ENCODE data around the gene BIRC5.
"Not testable (repeated sequence)": the region's sequence is repeated elsewhere in the genome, so short reads cannot be mapped to it uniquely, and the experiment has no call there.

Gene BIRC5

GRCh38 chr17:78219396-78220150, 5.5 kb downstream of the BIRC5 start:
- Histone ChIP-seq H3K27ac (no peak overlapping the region), H3K4me3 (no peak overlapping the region)

- Histone ChIP-seq H3K4me3 (no peak overlapping the region), H3K27ac (peak overlapping the region in 4 of 21 experiments; percentile 10 to 31 (median 20))
Observed at GRCh38 chr17:78223061-78223460, 9.0 kb downstream of the BIRC5 start.

GRCh38 chr17:78223765-78224164, 9.7 kb downstream of the BIRC5 start:
- H3K4me3 ChIP-seq: no peak overlapping the region
- peak overlapping the region in 2 of 21 experiments; percentile 7 to 31 for H3K27ac ChIP-seq

- H3K4me3 ChIP-seq: no peak overlapping the region
- no peak overlapping the region for H3K27ac ChIP-seq
Observed at GRCh38 chr17:78224231-78225087, 10.4 kb downstream of the BIRC5 start.

GRCh38 chr17:78225088-78225865, 11.2 kb downstream of the BIRC5 start:
- Histone ChIP-seq H3K4me3 (no peak overlapping the region), H3K27ac (no peak overlapping the region)

- no peak overlapping the region for H3K4me3 ChIP-seq
- H3K27ac ChIP-seq: no peak overlapping the region
Observed at GRCh38 chr17:78226055-78226758, 12.2 kb downstream of the BIRC5 start.

- Histone ChIP-seq H3K27ac (peak overlapping the region in 2 of 21 experiments; percentile 34 to 63), H3K4me3 (no peak overlapping the region)
Observed at GRCh38 chr17:78226759-78227454, 12.9 kb downstream of the BIRC5 start.

- Histone ChIP-seq H3K4me3 (no peak overlapping the region), H3K27ac (peak overlapping the region in 2 of 21 experiments; percentile 34 to 63)
Observed at GRCh38 chr17:78227455-78227916, 13.4 kb downstream of the BIRC5 start.

- no peak overlapping the region for H3K4me3 ChIP-seq
- no peak overlapping the region for H3K27ac ChIP-seq
Observed at GRCh38 chr17:78228176-78228575, 14.1 kb downstream of the BIRC5 start.

- Histone ChIP-seq H3K27ac (no peak overlapping the region), H3K4me3 (no peak overlapping the region)
Observed at GRCh38 chr17:78230252-78230962, 16.4 kb downstream of the BIRC5 start.

GRCh38 chr17:78230996-78231935, 17.2 kb downstream of the BIRC5 start, which contains the start of gene TMEM235:
TMEM235 (plus strand) TSS chr17:78231631; CDS start chr17:78232024, 393 bp downstream.
- H3K27ac ChIP-seq: no peak within 1 kb of the TSS
- H3K4me3 ChIP-seq: no peak within 1 kb of the TSS

- Histone ChIP-seq H3K4me3 (no peak overlapping the region), H3K27ac (no peak overlapping the region)
Observed at GRCh38 chr17:78231991-78232858, 18.2 kb downstream of the BIRC5 start.

- Histone ChIP-seq H3K4me3 (no peak overlapping the region), H3K27ac (no peak overlapping the region)
Observed at GRCh38 chr17:78232859-78233173, 18.8 kb downstream of the BIRC5 start.

- Histone ChIP-seq H3K27ac (no peak overlapping the region), H3K4me3 (no peak overlapping the region)
Observed at GRCh38 chr17:78233678-78234077, 19.6 kb downstream of the BIRC5 start.

- Histone ChIP-seq H3K27ac (no peak overlapping the region), H3K4me3 (no peak overlapping the region)
Observed at GRCh38 chr17:78234261-78234865, 20.3 kb downstream of the BIRC5 start.

- H3K27ac ChIP-seq, H3K4me3 ChIP-seq: not testable (repeated sequence)
Observed at GRCh38 chr17:78235022-78235421, 21.0 kb downstream of the BIRC5 start.
